Activated CD8-positive, alpha-beta memory T cell treated with anti-CD3 and anti-CD28 coated beads, Interleukin-2, amount 50 U/mL, for 1 hour (primary cell): ENCODE measurements around the gene GNB5.
"Not testable (repeated sequence)": the region's sequence is repeated elsewhere in the genome, so short reads cannot be mapped to it uniquely, and the experiment has no call there.

Experiments
- DNase-seq: peaks from one replicate; pipeline ENCODE4 v3.0.0-alpha.2; 2020; ENCODE audit errors: extremely low read depth

The GNB5 gene

DNA sequence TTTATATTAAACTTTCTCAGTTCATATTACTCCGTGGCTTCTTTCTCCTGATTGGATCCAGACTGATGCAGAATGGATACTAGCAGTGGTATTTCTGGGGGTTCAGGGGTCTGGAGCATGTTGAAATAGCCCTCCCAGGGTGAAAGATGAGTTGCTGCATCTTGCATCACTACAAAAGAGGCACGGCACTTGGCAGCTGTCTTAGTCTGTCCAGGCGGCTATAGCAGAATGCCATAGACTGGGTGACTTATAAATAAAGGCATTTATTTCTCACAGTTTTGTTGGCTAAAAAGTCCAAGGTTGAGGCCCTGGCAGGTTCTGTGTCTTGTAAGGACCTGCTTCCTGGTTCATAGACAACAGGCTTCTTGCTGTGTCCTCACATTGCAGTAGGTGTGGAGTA is 78.0 kb downstream of the GNB5 start:
- DNase-seq = no peak

GRCh38 chr15:52112203-52112750 is 78.9 kb downstream of the GNB5 start:
- no peak for DNase-seq

- DNase-seq = no peak
Observed at GRCh38 chr15:52111517-52112202, 79.5 kb downstream of the GNB5 start.

- no peak for DNase-seq
Observed at GRCh38 chr15:52109559-52110451, 81.4 kb downstream of the GNB5 start.

- DNase-seq = no peak
Observed at GRCh38 chr15:52107238-52107637, 84.0 kb downstream of the GNB5 start.

- no peak for DNase-seq
Observed at GRCh38 chr15:52106641-52107040, 84.6 kb downstream of the GNB5 start.

DNA sequence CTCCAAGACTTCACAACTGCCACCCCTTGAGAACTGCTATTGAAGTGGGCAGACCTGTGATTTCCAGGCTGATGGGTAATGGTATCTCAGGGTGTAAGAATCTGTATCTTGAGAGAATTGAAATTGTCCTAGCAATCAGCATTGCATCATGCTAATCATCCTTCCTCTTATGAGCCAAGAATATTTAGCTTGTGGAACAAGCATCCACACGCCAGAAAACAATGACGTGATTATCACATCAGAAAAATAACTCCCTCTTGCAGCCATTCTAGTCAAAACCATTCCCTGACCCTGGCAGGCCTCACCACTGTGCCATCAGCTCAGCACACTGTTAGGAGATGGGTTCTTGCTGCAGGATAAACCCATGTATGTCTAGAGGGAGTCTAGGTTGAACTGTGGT is 85.3 kb downstream of the GNB5 start:
- no peak for DNase-seq

DNA sequence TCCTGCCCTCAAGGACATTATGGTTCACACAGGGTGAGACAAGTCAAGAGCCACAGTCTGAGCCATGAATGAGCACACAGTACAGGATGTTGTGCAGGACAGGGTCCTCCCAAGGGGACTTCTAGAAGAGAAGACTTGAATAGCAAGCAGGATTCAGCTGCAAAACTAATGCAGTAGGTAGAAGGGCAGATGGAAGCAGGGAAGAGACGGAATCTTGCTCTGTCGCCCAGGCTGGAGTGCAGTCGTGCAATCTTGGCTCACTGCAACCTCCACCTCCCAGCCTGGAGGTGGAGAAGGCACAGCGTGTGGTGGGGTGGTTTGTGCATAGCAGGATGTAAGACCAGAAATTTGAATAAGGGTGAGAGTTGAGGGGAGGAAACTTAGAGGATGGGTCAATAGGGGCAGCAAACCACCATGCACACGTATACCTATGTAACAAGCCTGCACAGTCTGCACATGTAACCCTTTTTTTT is 86.6 kb downstream of the GNB5 start:
- no peak for DNase-seq

- DNase-seq = no peak
Observed at GRCh38 chr15:52103217-52104207, 87.7 kb downstream of the GNB5 start.

DNA sequence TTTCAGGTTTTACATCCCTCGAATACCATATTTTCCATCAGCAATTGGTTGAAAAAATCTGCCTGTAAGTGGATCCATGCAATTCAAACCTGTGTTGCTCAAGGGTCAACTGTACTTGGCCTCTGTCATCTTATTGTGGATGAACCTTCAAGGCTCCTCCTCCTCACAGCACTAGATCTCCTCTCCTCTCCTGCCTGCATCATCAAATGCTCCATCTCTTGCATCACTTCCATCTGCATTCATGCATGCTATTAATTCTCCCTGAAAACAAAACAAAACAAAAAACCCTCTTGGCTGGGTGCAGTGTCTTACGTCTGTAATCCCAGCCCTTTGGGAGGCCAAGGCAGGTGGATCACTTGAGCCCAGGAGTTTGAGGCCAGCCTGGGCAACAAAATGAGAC is 88.7 kb downstream of the GNB5 start:
- DNase-seq = no peak

DNA sequence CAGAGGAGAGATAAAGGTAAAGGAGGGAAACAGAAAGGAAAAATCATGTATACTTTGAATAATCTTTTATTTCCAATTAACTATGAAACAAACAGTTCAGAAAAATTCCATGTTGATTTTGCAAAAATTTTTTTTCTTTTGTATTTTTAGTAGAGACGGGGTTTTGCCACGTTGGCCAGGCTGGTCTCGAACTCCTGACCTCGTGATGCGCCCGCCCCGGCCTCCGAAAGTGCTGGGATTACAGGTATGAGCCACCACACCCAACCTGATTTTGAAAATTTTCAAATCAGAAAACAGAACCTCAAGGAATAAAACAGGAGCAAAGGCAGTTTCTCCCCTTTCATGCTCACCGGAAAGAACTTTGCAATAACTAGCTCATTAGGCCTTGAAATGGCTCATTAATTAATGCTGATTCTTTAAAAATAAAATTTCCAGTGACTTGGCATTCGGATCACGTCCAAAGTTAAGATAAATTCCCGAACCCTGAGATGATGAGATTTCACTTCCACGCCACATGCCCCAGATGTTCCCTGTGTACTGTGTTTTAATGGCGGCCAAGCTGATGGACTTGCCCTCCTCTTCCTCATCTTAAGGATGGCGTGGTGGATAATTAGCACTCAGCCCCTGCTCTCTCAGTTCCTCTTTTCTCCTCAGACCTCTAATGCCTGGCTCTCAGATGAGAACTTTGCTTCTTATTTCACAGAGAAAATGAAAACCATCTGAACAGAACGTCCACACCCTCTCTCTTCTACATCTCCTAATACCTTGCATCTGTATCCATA is 89.5 kb downstream of the GNB5 start:
- no peak for DNase-seq

DNA sequence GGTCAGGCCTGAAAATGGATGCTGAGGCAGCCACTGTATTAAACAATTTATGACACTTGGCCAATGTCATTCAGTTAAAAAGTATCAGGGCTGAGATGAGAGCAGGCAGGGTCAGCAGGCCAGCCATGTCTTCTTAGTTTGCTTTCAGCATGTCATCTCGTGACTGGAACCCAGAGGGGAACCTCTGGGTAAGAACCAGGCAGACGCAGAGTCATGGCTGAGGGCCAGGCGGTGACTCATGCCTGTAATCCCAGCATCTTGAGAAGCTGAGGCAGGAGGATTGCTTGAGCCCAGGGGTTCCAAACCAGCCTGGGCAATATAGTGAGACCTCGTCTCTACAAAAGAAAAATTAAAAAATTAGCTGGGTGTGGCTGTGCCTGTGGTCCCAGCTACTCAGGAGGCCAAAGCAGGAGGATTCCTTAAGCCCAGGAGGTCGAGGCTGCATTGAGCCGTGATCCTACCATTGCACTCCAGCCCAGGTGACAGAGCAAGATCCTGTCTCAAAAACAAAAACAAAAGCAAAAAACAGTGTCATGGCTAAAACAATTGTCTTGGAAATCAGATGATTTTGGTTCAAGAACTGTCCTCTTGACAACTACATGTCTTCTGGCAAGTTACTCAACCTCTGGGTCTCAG is 90.3 kb downstream of the GNB5 start:
- no peak for DNase-seq

- DNase-seq = no peak
Observed at GRCh38 chr15:52099651-52100272, 91.4 kb downstream of the GNB5 start.

DNA sequence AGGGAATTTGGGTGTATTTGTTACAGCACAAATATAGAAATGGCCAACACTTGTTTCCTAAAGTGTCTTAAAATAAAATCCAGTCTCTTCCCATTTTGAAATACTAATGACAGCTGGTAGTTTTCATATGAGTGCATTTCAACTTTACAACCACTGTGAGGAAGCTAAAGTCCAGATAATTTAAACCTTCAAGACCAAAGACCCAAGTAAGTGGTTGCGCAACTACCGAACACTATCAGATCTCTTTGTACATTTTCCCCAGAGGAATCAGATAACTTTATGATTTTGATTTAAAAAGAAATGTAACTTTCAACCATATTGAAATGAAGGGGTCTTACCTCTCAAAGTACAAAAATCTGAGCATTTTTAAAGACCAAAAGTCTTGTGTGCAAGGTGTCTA is 92.9 kb downstream of the GNB5 start:
- DNase-seq = no peak

- DNase-seq = no peak
Observed at GRCh38 chr15:52097180-52097579, 94.0 kb downstream of the GNB5 start.

- DNase-seq = not testable (repeated sequence)
Observed at GRCh38 chr15:52096536-52096935, 94.7 kb downstream of the GNB5 start.

DNA sequence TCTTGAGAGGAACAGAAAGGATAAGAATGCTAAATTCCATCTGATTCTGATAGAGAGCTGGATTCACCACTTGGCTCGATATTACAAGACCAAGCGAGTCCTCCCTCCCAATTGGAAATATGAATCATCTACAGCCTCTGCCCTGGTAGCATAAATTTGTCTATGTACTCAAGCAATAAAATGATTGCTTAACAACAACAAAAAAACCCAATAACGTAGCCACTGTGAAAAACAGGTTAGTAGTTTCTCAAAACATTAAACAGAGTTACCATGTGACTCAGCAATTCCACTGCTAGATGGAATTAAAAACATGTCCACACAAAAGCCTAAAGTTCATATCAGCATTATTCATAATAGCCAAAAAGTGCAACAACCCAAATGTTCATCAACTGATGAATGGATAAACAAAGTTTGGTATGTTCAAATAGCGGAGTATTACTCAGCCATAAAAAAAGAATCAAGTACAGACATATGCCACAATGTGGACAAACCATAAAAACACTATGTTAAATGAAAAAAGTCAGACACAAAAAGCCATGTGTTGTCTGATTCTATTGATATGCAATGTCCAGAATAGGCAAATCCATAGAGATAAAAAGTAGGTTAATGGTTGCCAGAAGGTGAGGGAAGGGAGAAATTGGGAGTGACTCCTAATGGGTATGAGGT is 95.5 kb downstream of the GNB5 start:
- no peak for DNase-seq

GRCh38 chr15:52094811-52095584 is 96.2 kb downstream of the GNB5 start:
- DNase-seq = no peak
